IPS-18a (cell line): ENCODE results near the gene BCL6B.

ENCODE experiments used
- H3K27ac ChIP-seq: one replicate; pipeline ENCODE4 v1.5.1; 2013; ENCODE audit warnings: low read length
- H3K27me3 ChIP-seq: one replicate; pipeline ENCODE4 v1.6.1; 2013; ENCODE audit warnings: mild to moderate bottlenecking, low read length; ENCODE audit not compliant: control insufficient read depth, insufficient read depth
- H3K36me3 ChIP-seq: one replicate; pipeline ENCODE4 v1.6.1; 2013; ENCODE audit warnings: low read depth, low read length; ENCODE audit not compliant: control insufficient read depth
- H3K4me1 ChIP-seq: one replicate; pipeline ENCODE4 v1.6.1; 2013; ENCODE audit warnings: low read depth, low read length; ENCODE audit not compliant: control insufficient read depth
- H3K4me3 ChIP-seq: one replicate; pipeline ENCODE4 v1.5.1; 2013; ENCODE audit warnings: low read length
- H3K9ac ChIP-seq: one replicate; pipeline ENCODE4 v1.6.1; 2013; ENCODE audit warnings: mild to moderate bottlenecking, low read length, moderate library complexity
- H3K9me3 ChIP-seq: one replicate; pipeline ENCODE4 v1.6.1; 2013; ENCODE audit warnings: low read depth, low read length; ENCODE audit not compliant: control insufficient read depth

The BCL6B gene

DNA sequence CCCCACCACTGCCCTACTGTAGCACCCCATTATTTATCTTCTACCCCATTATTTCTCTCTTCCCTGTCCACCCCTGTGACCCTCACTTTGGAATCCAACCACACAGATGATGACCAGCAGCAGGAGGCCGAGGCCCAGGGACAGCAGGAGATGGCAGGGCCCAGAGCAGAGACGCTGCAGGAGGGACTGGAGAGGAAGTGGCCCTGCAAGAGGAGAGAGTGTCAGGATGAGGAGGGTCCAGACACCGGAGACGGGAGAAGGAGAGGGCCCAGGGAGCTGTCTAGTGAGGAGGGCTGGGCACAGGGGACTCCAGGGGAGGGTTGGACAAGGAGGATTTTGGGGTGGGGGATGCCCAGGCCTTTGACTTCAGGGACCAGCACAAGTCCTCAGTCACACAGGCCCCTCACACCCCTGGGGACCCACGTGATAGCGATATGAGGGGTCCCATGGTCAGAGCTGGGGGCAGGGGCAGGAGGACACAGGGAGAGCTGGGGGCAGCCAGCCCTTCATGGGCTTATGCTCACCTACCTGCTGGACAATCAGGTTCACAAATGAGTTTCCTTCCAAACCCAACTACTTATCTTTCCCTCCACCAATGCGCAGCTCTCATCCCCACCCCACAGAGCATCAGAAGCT lies 55.2 kb downstream of the BCL6B start:
- Histone ChIP-seq H3K9ac (no peak overlapping the region), H3K9me3 (no peaks in the 10 kb centered on the region), H3K27ac (no peak overlapping the region), H3K36me3 (no peaks in the 10 kb centered on the region), H3K4me3 (no peak overlapping the region), H3K27me3 (no peaks in the 10 kb centered on the region), H3K4me1 (no peaks in the 10 kb centered on the region)

DNA sequence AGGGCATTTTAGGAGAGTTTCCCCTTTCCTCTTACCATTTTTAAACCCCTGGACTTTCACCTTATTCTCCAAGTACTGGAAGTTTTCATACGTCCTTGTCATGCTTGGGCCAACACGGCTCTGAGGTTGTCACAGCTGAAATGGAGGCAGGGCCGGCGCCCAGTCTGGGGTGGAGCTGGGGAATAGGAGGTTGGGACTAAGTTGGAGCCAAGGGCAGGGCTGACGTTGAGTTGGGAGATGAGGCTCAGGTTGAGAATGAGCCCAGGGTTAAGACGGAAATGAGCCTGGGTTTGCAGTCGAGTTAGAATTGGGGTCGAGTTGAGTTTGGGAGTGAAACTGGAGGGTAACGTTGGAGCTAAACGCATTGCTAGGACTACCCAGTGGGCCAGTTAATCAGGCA lies 55.9 kb downstream of the BCL6B start:
- no peak overlapping the region for H3K27ac ChIP-seq
- H3K4me3 ChIP-seq, result no peak overlapping the region
- H3K27me3 ChIP-seq, result no peaks in the 10 kb centered on the region
- H3K36me3 ChIP-seq, result no peaks in the 10 kb centered on the region
- H3K4me1 ChIP-seq, result no peaks in the 10 kb centered on the region
- no peaks in the 10 kb centered on the region for H3K9me3 ChIP-seq
- no peak overlapping the region for H3K9ac ChIP-seq
